Neutrophil (primary cell): ENCODE measurements around the gene STON2.

Experiments
- H3K27ac ChIP-seq: fragments of 200-600 bp; sonication (generic); 2 replicates; pipeline ENCODE4 v1.5.1; 2016; ENCODE audit warnings: mild to moderate bottlenecking, moderate library complexity
- H3K27me3 ChIP-seq: fragments of 200-600 bp; sonication (generic); 2 replicates; pipeline ENCODE4 v1.6.0; 2016; ENCODE audit warnings: mild to moderate bottlenecking
- H3K36me3 ChIP-seq: fragments of 200-600 bp; sonication (generic); 2 replicates; pipeline ENCODE4 v1.5.1; 2017
- H3K4me1 ChIP-seq, 2 experiments: fragments of 200-600 bp in 1 of 2; sonication (generic) in 1 of 2; 1 replicate in 1 of 2; 2 replicates in 1 of 2; pipeline versions ENCODE4 v1.5.1 to v1.6.1; 2013 to 2016; ENCODE audit warnings: low read depth in 1 of 2, low read length in 1 of 2, mild to moderate bottlenecking in 1 of 2, moderate library complexity in 1 of 2; ENCODE audit not compliant: control insufficient read depth in 1 of 2, insufficient read depth in 1 of 2
- H3K4me3 ChIP-seq, 2 experiments: fragments of 200-600 bp in 1 of 2; sonication (generic) in 1 of 2; 1 replicate in 1 of 2; 2 replicates in 1 of 2; pipeline ENCODE4 v1.5.1; 2013 to 2016; ENCODE audit warnings: low read depth in 1 of 2, low read length in 1 of 2, mild to moderate bottlenecking in 1 of 2, moderate library complexity in 1 of 2
- H3K9me3 ChIP-seq: fragments of 200-600 bp; sonication (generic); 2 replicates; pipeline ENCODE4 v1.5.1; 2016
- TF ChIP-seq, protein P1 (sequence below): fragments of 200-600 bp; sonication (generic); IDR thresholded peaks from 2 replicates; pipeline ENCODE4 v1.5.1; 2016; ENCODE audit warnings: antibody characterized with exemption

Gene STON2

DNA sequence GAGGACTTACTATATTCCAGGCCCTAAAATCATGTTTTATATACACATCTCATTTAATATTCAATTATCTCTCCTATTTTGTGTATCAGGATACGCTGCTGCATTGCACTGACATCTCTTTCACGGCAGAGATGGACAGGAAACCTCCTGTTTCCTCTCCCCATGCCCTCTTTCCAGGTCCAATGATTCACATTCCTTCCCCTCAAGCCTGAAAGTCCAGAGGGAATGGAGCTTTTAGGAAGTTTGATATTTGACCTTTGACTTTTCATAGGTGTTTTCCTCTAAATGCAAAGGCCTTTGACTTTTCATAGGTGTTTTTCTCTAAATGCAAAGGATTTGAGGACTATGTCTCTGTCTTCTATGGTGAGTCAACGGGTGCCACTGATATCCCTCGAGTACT, 89.5 kb downstream of the STON2 start:
- no peak overlapping the region for H3K27ac ChIP-seq
- no peaks in the 10 kb centered on the region for H3K36me3 ChIP-seq
- H3K9me3 ChIP-seq, result no peaks in the 10 kb centered on the region
- H3K4me3 ChIP-seq, result no peak overlapping the region
- no peaks in the 10 kb centered on the region for H3K27me3 ChIP-seq
- TF ChIP-seq, protein P1, sequence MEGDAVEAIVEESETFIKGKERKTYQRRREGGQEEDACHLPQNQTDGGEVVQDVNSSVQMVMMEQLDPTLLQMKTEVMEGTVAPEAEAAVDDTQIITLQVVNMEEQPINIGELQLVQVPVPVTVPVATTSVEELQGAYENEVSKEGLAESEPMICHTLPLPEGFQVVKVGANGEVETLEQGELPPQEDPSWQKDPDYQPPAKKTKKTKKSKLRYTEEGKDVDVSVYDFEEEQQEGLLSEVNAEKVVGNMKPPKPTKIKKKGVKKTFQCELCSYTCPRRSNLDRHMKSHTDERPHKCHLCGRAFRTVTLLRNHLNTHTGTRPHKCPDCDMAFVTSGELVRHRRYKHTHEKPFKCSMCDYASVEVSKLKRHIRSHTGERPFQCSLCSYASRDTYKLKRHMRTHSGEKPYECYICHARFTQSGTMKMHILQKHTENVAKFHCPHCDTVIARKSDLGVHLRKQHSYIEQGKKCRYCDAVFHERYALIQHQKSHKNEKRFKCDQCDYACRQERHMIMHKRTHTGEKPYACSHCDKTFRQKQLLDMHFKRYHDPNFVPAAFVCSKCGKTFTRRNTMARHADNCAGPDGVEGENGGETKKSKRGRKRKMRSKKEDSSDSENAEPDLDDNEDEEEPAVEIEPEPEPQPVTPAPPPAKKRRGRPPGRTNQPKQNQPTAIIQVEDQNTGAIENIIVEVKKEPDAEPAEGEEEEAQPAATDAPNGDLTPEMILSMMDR, result no peak
- peaks cover 5 to 18% of the 10 kb centered on the region in 2 experiments for H3K4me1 ChIP-seq

DNA sequence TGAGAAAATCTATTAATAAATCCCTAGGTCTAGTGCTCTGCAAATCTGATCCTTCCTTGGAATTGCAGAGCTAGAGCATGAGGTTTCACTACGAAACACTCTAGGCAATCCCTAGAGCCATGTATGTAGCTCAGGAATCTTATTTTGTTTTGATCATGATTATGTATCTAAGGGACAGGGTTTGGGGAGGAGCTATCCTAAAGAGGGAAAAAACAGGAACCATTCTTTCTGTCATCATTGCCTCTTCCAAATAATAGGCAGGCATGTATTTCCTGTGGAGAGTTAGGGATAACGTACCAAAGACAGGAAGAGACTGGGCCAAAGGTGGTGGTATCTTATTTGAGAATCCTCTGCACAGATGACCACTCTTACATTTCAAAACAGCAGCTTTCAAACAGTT, 90.6 kb downstream of the STON2 start:
- Histone ChIP-seq H3K36me3 (no peaks in the 10 kb centered on the region), H3K4me1 (peaks cover 5 to 18% of the 10 kb centered on the region in 2 experiments), H3K9me3 (no peaks in the 10 kb centered on the region), H3K27ac (no peak overlapping the region), H3K27me3 (no peaks in the 10 kb centered on the region), H3K4me3 (no peak overlapping the region)
- TF ChIP-seq, protein P1, result no peak

DNA sequence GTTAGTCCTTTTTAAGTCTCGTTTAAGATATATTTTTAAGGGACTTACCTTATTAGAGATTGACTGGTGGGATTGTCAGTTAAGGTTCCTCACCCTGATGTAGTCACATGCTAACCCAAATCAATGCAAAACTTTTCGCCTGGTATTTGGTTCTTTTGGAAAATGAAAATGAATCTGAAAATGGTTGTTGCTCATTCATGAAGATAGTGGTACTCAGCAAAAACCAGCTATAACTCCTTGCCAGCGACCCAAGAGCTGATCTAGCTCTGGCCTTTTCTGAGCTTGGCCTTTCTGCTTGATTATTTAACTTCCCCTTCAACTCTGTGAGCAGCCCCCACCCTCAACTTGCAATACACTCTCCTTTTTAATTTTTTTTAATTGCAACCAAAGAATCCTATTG, 94.4 kb downstream of the STON2 start:
- Histone ChIP-seq H3K36me3 (no peaks in the 10 kb centered on the region), H3K4me3 (no peak overlapping the region), H3K27ac (no peak overlapping the region), H3K4me1 (peaks cover 0 to 14% of the 10 kb centered on the region in 2 experiments), H3K27me3 (no peaks in the 10 kb centered on the region), H3K9me3 (no peaks in the 10 kb centered on the region)
- TF ChIP-seq, protein P1, result no peak

DNA sequence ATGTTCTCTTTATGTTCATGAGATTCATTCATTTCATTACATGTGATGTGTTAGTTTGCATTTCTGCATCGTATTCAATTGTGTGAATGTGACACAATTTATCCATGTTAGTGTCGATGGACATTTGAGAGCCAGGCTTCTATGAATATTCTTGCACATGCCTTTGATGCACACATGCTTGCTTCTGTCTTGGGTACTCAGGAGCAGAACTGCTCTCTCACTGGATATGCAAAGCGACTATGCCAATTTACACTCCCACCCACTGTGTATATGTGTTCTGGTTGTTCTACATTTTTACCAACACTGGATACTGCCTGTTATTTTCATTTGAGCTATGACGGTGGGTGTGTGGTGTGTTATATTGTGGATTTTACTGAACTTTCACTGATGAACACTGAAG, 95.1 kb downstream of the STON2 start:
- no peaks in the 10 kb centered on the region for H3K27me3 ChIP-seq
- H3K36me3 ChIP-seq, result no peaks in the 10 kb centered on the region
- no peak overlapping the region for H3K27ac ChIP-seq
- H3K4me1 ChIP-seq, result peaks cover 0 to 14% of the 10 kb centered on the region in 2 experiments
- TF ChIP-seq, protein P1, result no peak
- H3K9me3 ChIP-seq, result no peaks in the 10 kb centered on the region
- H3K4me3 ChIP-seq, result no peak overlapping the region

DNA sequence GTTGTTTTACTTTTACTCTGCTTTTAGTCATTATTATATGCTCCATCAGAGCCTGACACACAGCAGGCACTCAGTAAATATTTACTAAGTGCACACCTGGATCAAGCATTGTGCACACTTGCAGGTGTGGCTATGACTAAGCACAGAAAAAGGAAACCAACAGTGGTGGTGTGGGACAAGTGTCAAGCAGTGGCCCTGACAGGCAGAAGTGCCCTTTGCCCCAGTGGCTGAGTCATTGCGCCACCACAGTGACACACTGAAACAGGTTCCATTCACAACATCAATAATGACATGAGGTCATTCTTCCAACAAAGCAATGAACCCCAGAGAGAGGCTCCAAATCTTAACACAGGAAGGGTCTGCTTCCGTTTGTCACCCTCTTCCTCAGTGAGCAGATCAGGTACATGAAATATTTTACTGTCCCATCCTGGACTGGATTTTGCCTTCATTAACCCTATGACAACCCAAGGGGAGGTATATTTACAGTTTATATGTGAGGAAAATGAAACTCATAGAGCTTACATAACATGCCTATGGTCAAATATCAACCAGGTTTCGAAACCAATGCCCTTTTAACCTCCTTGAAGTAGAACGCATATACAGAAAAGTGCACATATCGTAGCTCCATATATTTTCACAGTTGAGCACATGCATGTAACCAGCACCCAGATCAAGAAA, 96.7 kb downstream of the STON2 start:
- TF ChIP-seq, protein P1, result no peak
- H3K4me1 ChIP-seq, result peaks cover 0 to 14% of the 10 kb centered on the region in 2 experiments
- H3K4me3 ChIP-seq, result no peak overlapping the region
- H3K27me3 ChIP-seq, result no peaks in the 10 kb centered on the region
- no peaks in the 10 kb centered on the region for H3K9me3 ChIP-seq
- peak overlapping the region; percentile 64 for H3K27ac ChIP-seq
- H3K36me3 ChIP-seq, result no peaks in the 10 kb centered on the region
